Ovary (tissue), 3 donors: ENCODE measurements around the gene TMUB1.

Source experiments
- CTCF ChIP-seq, 3 donors: fragments of 450-650 bp in 2 of 3; fragments of 200-600 bp in 1 of 3; IDR thresholded peaks; one replicate each; pipeline versions ENCODE4 v1.5.1 to v1.8.0; 2016 to 2022; ENCODE audit warnings: antibody characterized with exemption in 3 of 3, mild to moderate bottlenecking in 1 of 3
- POLR2A ChIP-seq: fragments of 450-650 bp; IDR thresholded peaks from one replicate; pipeline ENCODE4 v1.6.1; 2017; ENCODE audit warnings: antibody characterized with exemption, mild to moderate bottlenecking, moderate library complexity
- donor health status: DM: no; HTN: no; CAD: no.

DNA sequence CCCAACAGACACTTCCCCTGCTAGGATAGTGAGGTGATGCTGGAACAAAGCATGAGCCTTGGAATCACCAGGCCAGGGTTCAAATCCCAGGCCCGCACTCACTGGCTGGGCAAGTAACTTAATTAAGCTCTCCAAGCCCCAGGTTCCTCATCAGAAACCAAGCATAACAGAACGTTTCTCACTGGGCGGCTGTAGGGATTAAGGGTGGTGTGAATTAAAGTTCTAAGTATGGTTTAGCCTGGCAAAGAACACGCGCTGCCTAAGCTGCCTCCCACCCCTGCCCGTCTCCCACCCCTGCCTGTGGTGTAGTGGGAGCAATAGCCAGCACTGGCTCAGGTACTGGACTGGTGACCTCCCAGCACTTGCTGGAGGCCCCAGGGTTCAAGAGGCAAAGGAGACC lies 18.3 kb downstream of the TMUB1 start:
- TF ChIP-seq CTCF (IDR thresholded peaks at IDR 0.05) (no peak), POLR2A (no peak)
